ENCODE measurements around the gene GTPBP6.

Gene GTPBP6

GRCh38 chrX:300334-300733 is 18.3 kb downstream of the GTPBP6 start:
- no peak overlapping the region for H3K4me3 ChIP-seq (ENCODE audit: low read depth, low read length)
- no peak for TF ChIP-seq CTCF (IDR thresholded peaks at IDR 0.05; ENCODE audit: low read depth, low read length)

GRCh38 chrX:298993-299392 is 19.6 kb downstream of the GTPBP6 start:
- TF ChIP-seq CTCF (IDR thresholded peaks at IDR 0.05; ENCODE audit: low read depth, low read length) = no peak
- no peak overlapping the region for H3K4me3 ChIP-seq (ENCODE audit: low read depth, low read length)

- no peak overlapping the region for H3K4me3 ChIP-seq (ENCODE audit: low read depth, low read length)
- no peak for TF ChIP-seq CTCF (IDR thresholded peaks at IDR 0.05; ENCODE audit: low read depth, low read length)
These were observed 23.5 kb downstream of the GTPBP6 start for GRCh38 chrX:295136-295535.

- no peak overlapping the region for H3K4me3 ChIP-seq (ENCODE audit: low read depth, low read length)
- TF ChIP-seq CTCF (IDR thresholded peaks at IDR 0.05; ENCODE audit: low read depth, low read length) = no peak
These were observed 25.4 kb downstream of the GTPBP6 start for GRCh38 chrX:292900-293897.

DNA sequence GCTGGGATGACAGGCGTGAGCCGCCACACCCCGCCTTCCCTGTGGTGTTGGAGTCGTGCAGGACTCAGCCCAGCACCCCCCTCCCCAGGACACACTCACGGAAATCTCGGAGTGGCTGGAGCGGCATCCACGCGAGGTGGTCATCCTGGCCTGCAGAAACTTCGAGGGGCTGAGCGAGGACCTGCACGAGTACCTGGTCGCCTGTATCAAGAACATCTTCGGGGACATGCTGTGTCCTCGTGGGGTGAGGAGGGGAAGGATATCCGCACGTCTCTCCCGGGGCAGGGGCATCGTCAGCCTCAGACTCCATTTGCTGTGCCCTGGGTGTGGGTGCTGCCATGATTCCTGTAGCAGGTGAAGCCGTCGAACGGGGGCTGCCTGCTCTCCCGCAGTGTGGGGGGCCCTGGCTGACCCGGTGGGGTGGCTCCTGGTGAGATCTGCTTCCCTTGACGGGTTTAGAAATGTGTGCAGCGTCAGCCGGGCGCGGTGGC is 27.1 kb downstream of the GTPBP6 start:
- TF ChIP-seq CTCF (IDR thresholded peaks at IDR 0.05; ENCODE audit: low read depth, low read length) = no peak
- no peak overlapping the region for H3K4me3 ChIP-seq (ENCODE audit: low read depth, low read length)

- no peak for TF ChIP-seq CTCF (IDR thresholded peaks at IDR 0.05; ENCODE audit: low read depth, low read length)
- H3K4me3 ChIP-seq (ENCODE audit: low read depth, low read length) = no peak overlapping the region
These were observed 28.0 kb downstream of the GTPBP6 start for GRCh38 chrX:290476-291166.

DNA sequence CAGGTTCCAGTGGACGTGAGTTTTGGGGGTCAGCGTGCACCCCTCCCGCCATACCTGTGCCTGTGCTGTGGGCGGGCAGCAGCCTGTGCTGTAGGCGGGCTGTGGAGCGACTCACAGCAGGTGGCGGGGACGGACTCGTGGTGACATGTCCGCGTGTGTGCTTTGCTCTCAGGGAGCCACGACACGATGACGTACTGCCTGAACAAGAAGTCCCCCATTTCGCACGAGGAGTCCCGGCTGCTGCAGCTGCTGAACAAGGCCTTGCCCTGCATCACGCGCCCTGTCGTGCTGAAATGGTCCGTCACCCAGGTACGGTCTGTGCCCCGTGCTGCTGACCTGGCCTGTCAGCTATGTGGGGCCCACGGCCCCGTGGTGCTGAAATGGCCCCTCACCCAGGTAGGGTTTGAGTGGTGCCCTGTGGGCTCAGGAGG is 30.0 kb downstream of the GTPBP6 start:
- no peak for TF ChIP-seq CTCF (IDR thresholded peaks at IDR 0.05; ENCODE audit: low read depth, low read length)
- no peak overlapping the region for H3K4me3 ChIP-seq (ENCODE audit: low read depth, low read length)

Measured in WI38 (cell line).